GM23338 (cell line): ENCODE measurements around the gene ATXN2.

Experiments used
- CREB1 ChIP-seq: fragments of 250-450 bp; sonication (Bioruptor Pico); IDR thresholded peaks from 2 replicates; pipeline ENCODE4 v1.5.0; 2020; ENCODE audit warnings: low read depth, mild to moderate bottlenecking, moderate library complexity
- CTCF ChIP-seq, 2 experiments: fragments of 200-600 bp in 1 of 2; sonication (generic) in 1 of 2; conservative IDR thresholded peaks; 2 replicates each; pipeline versions ENCODE4 v1.5.1 to v1.6.1; 2016 to 2017; ENCODE audit warnings: antibody characterized with exemption in 2 of 2, low read depth in 2 of 2, mild to moderate bottlenecking in 2 of 2, moderate library complexity in 1 of 2
- ETS1 ChIP-seq: IDR thresholded peaks from 2 replicates; pipeline ENCODE4 v1.6.1; 2016; ENCODE audit warnings: antibody characterized with exemption
- EZH2 ChIP-seq: fragments of 200-600 bp; sonication (generic); IDR thresholded peaks from one replicate; pipeline ENCODE4 v1.8.0; 2017; ENCODE audit warnings: antibody characterized with exemption, mild to moderate bottlenecking, low read depth; ENCODE audit not compliant: unreplicated experiment
- EZH2phosphoT487 ChIP-seq: fragments of 200-600 bp; sonication (generic); IDR thresholded peaks from one replicate; pipeline ENCODE4 v1.8.1; 2018; ENCODE audit warnings: antibody characterized with exemption; ENCODE audit not compliant: unreplicated experiment
- JUNB ChIP-seq: IDR thresholded peaks from one replicate; pipeline ENCODE4 v1.6.1; 2016; ENCODE audit warnings: antibody characterized with exemption; ENCODE audit not compliant: unreplicated experiment
- NANOG ChIP-seq: IDR thresholded peaks from 2 replicates; pipeline ENCODE4 v1.6.1; 2016; ENCODE audit warnings: antibody characterized with exemption, borderline replicate concordance
- POLR2AphosphoS5 ChIP-seq: IDR thresholded peaks from 2 replicates; pipeline ENCODE4 v1.6.1; 2016; ENCODE audit warnings: antibody characterized with exemption, low read depth
- REST ChIP-seq: IDR thresholded peaks from one replicate; pipeline ENCODE4 v1.6.1; 2018; ENCODE audit warnings: antibody characterized with exemption; ENCODE audit not compliant: unreplicated experiment
- STAT1 ChIP-seq: IDR thresholded peaks from one replicate; pipeline ENCODE4 v1.6.1; 2016; ENCODE audit warnings: antibody characterized with exemption; ENCODE audit not compliant: unreplicated experiment
- ZNF114 ChIP-seq: fragments of 250-450 bp; sonication (Bioruptor Pico); IDR thresholded peaks from 2 replicates; pipeline ENCODE4 v1.5.0; 2020; ENCODE audit warnings: mild to moderate bottlenecking, moderate library complexity
- ZNF331 ChIP-seq: fragments of 250-450 bp; sonication (Bioruptor Pico); IDR thresholded peaks from 2 replicates; pipeline ENCODE4 v1.5.0; 2020; ENCODE audit warnings: low read depth, mild to moderate bottlenecking, moderate library complexity

GRCh38 chr12:111600205-111600642 lies 1.1 kb upstream of the ATXN2 start:
- TF ChIP-seq CTCF (conservative IDR thresholded peaks at IDR 0.05; ENCODE audit: low read depth in 2 of 2) (no peak), CREB1 (CRISPR knock-in tag) (no peak), STAT1 (no peak), JUNB (no peak), EZH2 (no peak), POLR2AphosphoS5 (no peak), REST (no peak), EZH2phosphoT487 (no peak), NANOG (no peak), ZNF114 (CRISPR knock-in tag) (no peak), ETS1 (no peak), ZNF331 (CRISPR knock-in tag) (no peak)
